ENCODE data around the gene PRKAA1. TPM values are rescaled to one million over a fixed set of nuclear protein-coding genes. Genes with fewer than 3 reads are reported as not detected.

PRKAA1 gene
- total and polyA plus RNA-seq, 2 of the 4 experiments (the other 2 are of a cell fraction): 47.7 to 94.1 TPM

- TF ChIP-seq SMC3 (IDR thresholded peaks at IDR 0.05; ENCODE audit: low read depth, low read length): no peak
- TF ChIP-seq MAFK (IDR thresholded peaks at IDR 0.05; ENCODE audit: low read depth, low read length): no peak
- peak; percentile 53 for TF ChIP-seq FOS (IDR thresholded peaks at IDR 0.05; ENCODE audit: low read depth, low read length)
- TF ChIP-seq MAZ (IDR thresholded peaks at IDR 0.05; ENCODE audit: borderline replicate concordance, low read depth, low read length): no peak
- TF ChIP-seq RFX5 (IDR thresholded peaks at IDR 0.05; ENCODE audit: low read depth, low read length): no peak
- TF ChIP-seq ELK1 (IDR thresholded peaks at IDR 0.05; ENCODE audit: borderline replicate concordance, low read depth, low read length): no peak
These were observed 63.2 kb downstream of the PRKAA1 start for GRCh38 chr5:40734986-40735385.

More at GRCh38 chr5:40734986-40735385, 63.2 kb downstream of the PRKAA1 start:
- H3K18ac ChIP-seq (ENCODE audit: low read depth, low read length): peak overlapping the region; percentile 69; the same call in 1 of the 2 replicates
- H3K9ac ChIP-seq (ENCODE audit: low read depth, low read length): no peak overlapping the region
- dilution Hi-C loops (cut with HindIII; ENCODE audit: low sequenced_read_pairs, unreplicated experiment) (no loop called here), in situ Hi-C loops (cut with MboI; ENCODE audit: low sequenced_read_pairs) (loop anchor here (5.0 to 10.0 kb wide), 3 partner anchors 788 to 1150 kb away; no protein-coding TSS in a partner anchor), intact Hi-C loops (cut with micrococcal nuclease) (no loop called here)
- peaks cover 13 to 37% of the 10 kb centered on the region in 2 experiments for H3K79me1 ChIP-seq (ENCODE audit: low read depth in 1 of 2, low read length in 2 of 2)
- peak overlapping the region; percentile 58 for H3K4ac ChIP-seq (ENCODE audit: low read depth, low read length)
- H3K4me3 ChIP-seq (ENCODE audit: insufficient read depth, low read depth, low read length): no peak overlapping the region
- H2AK5ac ChIP-seq (ENCODE audit: low read depth, low read length): peak overlapping the region; percentile 71
- H3K14ac ChIP-seq (replicated peaks; ENCODE audit: low read depth, low read length): peak overlapping the region; percentile 20; the same call in 1 of the 2 replicates
- H4K5ac ChIP-seq (ENCODE audit: low read depth, low read length): 0 out of 2 replicates have a peak overlapping the region, but pooled peaks have one; percentile 52
- no peaks in the 10 kb centered on the region for H4K20me1 ChIP-seq (ENCODE audit: insufficient read depth, low read length)
- peak overlapping the region; percentile 59 for H2BK120ac ChIP-seq (ENCODE audit: low read depth, low read length)
- H4K8ac ChIP-seq (ENCODE audit: low read depth in 2 of 2, low read length in 2 of 2): peak overlapping the region; percentile 26 to 75; a peak in 2 of 4 replicates
- peak overlapping the region; percentile 71 for H2AFZ ChIP-seq (replicated peaks; ENCODE audit: low read length, poor library complexity)
- CTCF ChIA-PET: interaction anchor here (0.6 to 1.8 kb wide), 5 partner anchors 10 to 1010 kb away, joined by 3 to 4 read pairs (median 3); no protein-coding TSS in a partner anchor
- H2BK15ac ChIP-seq (ENCODE audit: low read depth, low read length): peak overlapping the region; percentile 69; the same call in 1 of the 3 replicates
- H4K91ac ChIP-seq (ENCODE audit: insufficient read depth, low read depth, low read length): peak overlapping the region; percentile 82
- peak overlapping the region; percentile 63 for H3K27ac ChIP-seq (ENCODE audit: insufficient read depth, low read length)
- H3K9me3 ChIP-seq (ENCODE audit: control insufficient read depth, insufficient read depth, low read length): peaks cover 2% of the 10 kb centered on the region; the same call in 1 of the 2 replicates
- WGBS, 2 experiments (ENCODE audit: extremely low coverage in 2 of 2, insufficient read length in 1 of 2): 57% methylated on average over 1 of the region's 2 CpGs; no CpG with 5 or more reads in 1 of the 2 experiments
- H2BK5ac ChIP-seq (ENCODE audit: low read depth, low read length, poor library complexity, severe bottlenecking): peak overlapping the region; percentile 71
- peak; percentile 64 for ATAC-seq (ENCODE audit: low read depth)
- POLR2A ChIA-PET (ENCODE audit: unreplicated experiment): no interaction called here
- peak overlapping the region; percentile 80 for H2AK9ac ChIP-seq (replicated peaks; ENCODE audit: low read depth, low read length, poor library complexity)
- peaks cover 14% of the 10 kb centered on the region for H3K4me1 ChIP-seq (ENCODE audit: control insufficient read depth, insufficient read depth, low read length)
- H2BK20ac ChIP-seq (ENCODE audit: low read depth, low read length): peak overlapping the region; percentile 40
- peaks cover 3% of the 10 kb centered on the region for H3K36me3 ChIP-seq (ENCODE audit: control insufficient read depth, insufficient read depth, low read length)
- no TSS peak for BruUV-seq (replicated peaks)
- peak; percentile 74 for DNase-seq
- peaks cover 14% of the 10 kb centered on the region for H3K9me1 ChIP-seq (ENCODE audit: insufficient read depth, low read length)
- peak overlapping the region; percentile 21; the same call in 1 of the 2 replicates for H3K4me2 ChIP-seq (ENCODE audit: low read depth, low read length)
- H3K27me3 ChIP-seq (ENCODE audit: control insufficient read depth, insufficient read depth, low read length): no peaks in the 10 kb centered on the region
- H3K23ac ChIP-seq (ENCODE audit: low read depth, low read length): peak overlapping the region; percentile 29; the same call in 1 of the 2 replicates
- H3K56ac ChIP-seq (ENCODE audit: extremely low read depth, insufficient read depth, low read length): peak overlapping the region; percentile 26; the same call in 1 of the 2 replicates
